ENCODE measurements around the gene DCHS2.

DNA sequence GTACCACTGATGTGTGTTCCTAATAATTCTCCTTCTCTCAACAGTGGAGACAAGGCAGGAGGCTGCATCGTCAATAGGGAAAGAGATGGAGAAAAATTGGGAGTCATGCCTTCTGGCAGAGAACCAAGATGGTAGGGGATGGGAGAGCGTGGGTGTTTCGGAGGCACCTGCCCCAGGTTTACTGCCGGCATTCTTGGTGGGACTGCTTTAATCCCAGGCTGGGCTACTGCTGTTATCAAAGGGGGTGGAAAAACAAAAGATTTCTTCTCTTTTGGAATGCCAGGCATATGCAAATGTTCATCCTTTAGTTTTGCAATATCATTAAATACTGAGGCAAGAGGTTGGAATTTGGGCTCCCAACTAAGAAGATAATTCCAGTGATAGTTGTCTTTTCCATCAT lies 257.0 kb downstream of the DCHS2 start:
- no peak for TF ChIP-seq REST (IDR thresholded peaks at IDR 0.05; ENCODE audit: insufficient read depth in 1 of 2, low read depth in 2 of 2, low read length in 2 of 2)
- TF ChIP-seq POLR2AphosphoS5 (IDR thresholded peaks at IDR 0.05; ENCODE audit: low read depth, low read length) = no peak
- no peak for TF ChIP-seq TAF1 (IDR thresholded peaks at IDR 0.05; ENCODE audit: borderline replicate concordance, insufficient read depth, low read length)
- TF ChIP-seq SIN3A (IDR thresholded peaks at IDR 0.05; ENCODE audit: borderline replicate concordance, insufficient read depth, low read length) = no peak
